AG04449 (cell line): Measurements from ENCODE around the gene FANCD2.

Experiments
- CTCF ChIA-PET: fragments of 350-600 bp; formaldehyde crosslinking; extraction: SDS; loops from one replicate; lab custom pipeline; 2021; ENCODE audit warnings: antibody characterized with exemption; lab: Yijun Ruan, JAX
- POLR2A ChIA-PET: fragments of 400-600, 350-600 bp; formaldehyde crosslinking; extraction: SDS; loops from one replicate; lab custom pipeline; 2020; ENCODE audit warnings: antibody characterized with exemption, inconsistent platforms; lab: Yijun Ruan, JAX
- DNase-seq: peaks from one replicate; pipeline ENCODE4 v3.0.0-alpha.2; 2010; ENCODE audit warnings: low read depth, low spot score
- H3K4me3 ChIP-seq: 2 replicates; pipeline ENCODE4 v1.5.1; 2011; ENCODE audit warnings: low read depth, mild to moderate bottlenecking, control low read depth, low read length
- TF ChIP-seq, protein P1 (sequence below): IDR thresholded peaks from one replicate; pipeline ENCODE4 v1.5.1; 2011; ENCODE audit warnings: mild to moderate bottlenecking, moderate library complexity, low read length, control low read depth, inconsistent platforms; ENCODE audit not compliant: insufficient read depth; ENCODE audit errors: missing control alignments

FANCD2 gene

DNA sequence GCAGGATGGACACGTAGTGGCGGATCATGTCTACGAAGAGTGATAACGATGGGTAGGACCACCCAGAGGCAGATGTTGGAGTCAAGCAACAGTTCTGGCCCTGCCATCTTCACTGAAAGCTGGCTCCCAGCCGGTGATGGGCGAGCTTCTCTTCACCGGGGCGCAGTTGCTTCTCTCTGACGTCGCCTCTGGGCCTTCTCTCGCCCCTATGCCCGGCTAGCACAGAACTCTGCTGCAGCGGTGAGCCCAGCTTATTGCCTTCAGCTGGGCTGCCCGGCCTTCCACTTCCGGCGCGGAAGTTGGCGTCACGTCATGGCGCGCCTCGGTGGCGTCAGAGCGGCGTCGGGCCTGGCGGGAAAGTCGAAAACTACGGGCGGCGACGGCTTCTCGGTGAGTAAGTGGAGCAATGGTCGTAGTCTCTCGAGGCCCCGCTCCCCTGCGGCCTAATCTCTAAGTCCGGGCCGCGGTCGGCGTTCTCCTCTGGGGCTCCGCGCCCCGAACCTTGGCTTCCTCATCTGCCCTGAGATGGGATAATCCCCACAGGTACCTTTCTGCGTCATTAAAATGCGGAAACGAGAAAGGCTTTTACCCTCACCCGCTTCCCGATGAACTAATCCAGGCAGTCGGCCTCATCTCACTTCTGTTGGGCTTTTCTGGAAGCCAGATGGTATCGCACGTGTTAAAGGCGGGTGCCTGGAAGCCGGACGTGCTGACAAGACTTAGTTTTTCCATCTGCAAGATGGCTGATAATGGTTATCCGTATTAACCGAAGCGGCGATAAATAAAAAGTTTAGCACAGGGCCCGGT, at the start of gene FANCD2:
FANCD2 (plus strand) TSS at position 354 of the 807 bp plus-strand sequence. CDS start 2,221 bp downstream, outside the sequence.
- DNase-seq: no peak
- POLR2A ChIA-PET: interaction anchor here (0.7 to 1.1 kb wide), 2 partner anchors 40 to 216 kb away, joined by 4 read pairs; partner anchors contain the start of gene EMC3

DNA sequence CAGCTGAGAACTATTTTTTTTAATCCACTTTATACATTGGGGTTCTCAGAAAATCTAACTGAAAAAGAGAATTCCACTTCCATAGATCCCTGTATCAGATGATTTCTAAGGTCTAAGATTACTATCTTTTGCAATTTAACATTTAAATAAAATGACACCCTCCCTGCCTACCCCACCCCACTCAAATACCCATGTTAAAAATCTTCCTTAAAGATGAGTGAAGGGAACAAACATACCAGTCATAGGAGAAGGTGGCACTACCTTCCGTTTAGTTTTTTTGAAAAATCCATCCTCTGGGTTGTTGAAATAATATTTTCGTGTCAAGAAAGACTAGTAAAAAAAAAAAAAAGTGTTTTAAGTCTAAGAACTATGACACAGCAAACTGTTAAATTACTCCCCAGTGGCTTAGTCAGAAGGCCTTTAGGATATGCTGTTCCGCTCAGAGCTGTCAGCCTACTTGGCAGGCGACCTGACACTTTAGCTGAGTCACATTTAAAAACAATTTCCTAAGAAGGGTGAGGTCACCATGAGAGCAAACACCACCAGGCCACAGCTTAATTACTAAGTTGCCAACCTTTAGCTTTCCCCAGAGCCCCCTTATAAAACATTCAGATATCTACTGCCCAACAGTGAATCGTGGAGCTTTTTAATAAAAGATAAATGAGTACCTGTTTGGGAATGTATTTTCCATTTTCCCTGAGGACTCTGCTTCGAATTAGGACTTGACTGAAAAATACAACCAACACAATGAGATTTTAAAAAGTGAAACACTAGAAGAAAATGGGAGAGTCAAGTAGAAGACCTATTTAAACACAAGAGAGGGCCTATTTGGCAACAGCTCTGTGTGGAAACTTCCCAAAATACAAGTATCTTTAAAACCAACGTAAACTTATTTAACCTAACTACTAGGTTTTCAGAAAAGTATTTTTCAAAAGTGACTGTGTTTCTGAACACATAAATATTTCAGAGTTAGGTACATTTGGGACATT, 49.2 kb upstream of the FANCD2 start:
- H3K4me3 ChIP-seq: no peak overlapping the region
- POLR2A ChIA-PET: interaction anchor here (0.7 to 1.0 kb wide), 3 partner anchors 9 to 44 kb away, joined by 4 to 6 read pairs (median 5); partner anchors contain the start of gene EMC3
- CTCF ChIA-PET: interaction anchor here (0.7 to 1.6 kb wide), 7 partner anchors 9 to 287 kb away, joined by 3 to 6 read pairs (median 5); no protein-coding TSS in a partner anchor
- peak; percentile 97 for DNase-seq
- TF ChIP-seq, protein P1, sequence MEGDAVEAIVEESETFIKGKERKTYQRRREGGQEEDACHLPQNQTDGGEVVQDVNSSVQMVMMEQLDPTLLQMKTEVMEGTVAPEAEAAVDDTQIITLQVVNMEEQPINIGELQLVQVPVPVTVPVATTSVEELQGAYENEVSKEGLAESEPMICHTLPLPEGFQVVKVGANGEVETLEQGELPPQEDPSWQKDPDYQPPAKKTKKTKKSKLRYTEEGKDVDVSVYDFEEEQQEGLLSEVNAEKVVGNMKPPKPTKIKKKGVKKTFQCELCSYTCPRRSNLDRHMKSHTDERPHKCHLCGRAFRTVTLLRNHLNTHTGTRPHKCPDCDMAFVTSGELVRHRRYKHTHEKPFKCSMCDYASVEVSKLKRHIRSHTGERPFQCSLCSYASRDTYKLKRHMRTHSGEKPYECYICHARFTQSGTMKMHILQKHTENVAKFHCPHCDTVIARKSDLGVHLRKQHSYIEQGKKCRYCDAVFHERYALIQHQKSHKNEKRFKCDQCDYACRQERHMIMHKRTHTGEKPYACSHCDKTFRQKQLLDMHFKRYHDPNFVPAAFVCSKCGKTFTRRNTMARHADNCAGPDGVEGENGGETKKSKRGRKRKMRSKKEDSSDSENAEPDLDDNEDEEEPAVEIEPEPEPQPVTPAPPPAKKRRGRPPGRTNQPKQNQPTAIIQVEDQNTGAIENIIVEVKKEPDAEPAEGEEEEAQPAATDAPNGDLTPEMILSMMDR: no peak

More for the DNA sequence above, at the start of gene FANCD2:
- CTCF ChIA-PET: interaction anchor here (0.8 to 1.4 kb wide), 4 partner anchors 9 to 136 kb away, joined by 3 to 4 read pairs (median 3); partner anchors contain the start of gene JAGN1
- H3K4me3 ChIP-seq: peak within 1 kb of the TSS; percentile 97
- TF ChIP-seq, protein P1: no peak

DNA sequence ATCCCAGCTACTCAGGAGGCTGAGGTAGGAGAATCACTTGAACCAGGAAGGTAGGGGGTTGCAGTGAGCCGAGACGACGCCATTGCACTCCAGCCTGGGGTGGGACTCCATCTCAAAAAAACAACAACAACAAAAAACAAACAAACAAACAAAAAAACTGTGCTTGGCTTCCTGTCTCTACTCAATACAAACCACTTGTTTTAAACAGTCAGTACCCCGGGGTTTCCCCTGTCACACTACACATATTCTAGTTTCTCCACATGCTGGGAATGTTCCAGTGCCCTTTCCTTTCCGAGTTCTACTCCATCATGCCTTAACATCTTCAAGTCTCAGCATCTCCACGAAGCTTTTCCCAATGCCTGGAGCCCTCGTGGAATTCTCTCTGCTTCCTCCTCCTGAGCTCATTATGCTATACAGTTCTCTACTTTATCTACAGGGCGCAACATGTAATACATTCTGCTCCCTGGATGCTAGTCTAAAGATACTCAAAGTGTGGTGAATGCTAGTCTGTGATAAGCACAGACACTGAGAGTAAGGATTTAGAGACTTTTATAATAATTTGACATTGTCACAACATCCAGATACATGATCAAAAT, 47.4 kb upstream of the FANCD2 start:
- no peak for DNase-seq
- H3K4me3 ChIP-seq: no peak overlapping the region
- TF ChIP-seq, protein P1: no peak
- POLR2A ChIA-PET: no interaction called here
- CTCF ChIA-PET: interaction anchor here (1.0 kb wide), 1 partner anchor 32 kb away, joined by 6 read pairs; no protein-coding TSS in a partner anchor

DNA sequence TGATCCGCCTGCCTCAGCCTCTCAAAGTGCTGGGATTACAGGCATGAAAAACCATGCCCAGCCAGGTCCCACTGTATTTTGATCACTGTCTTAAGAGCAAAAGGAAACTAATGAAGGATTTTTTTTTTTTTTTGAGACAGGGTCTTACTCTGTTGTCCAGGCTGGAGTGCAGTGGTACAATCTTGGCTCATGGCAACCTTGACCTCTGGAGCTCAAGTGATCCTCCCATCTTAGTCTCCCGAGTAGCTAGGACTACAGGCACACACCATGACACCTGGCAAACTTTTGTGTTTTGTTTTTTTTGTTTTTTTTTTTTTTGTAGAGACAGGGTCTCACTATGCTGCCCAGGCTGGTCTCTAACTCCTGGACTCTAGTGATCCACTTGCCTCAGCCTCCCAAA, 46.0 kb upstream of the FANCD2 start:
- no peak for DNase-seq
- no peak overlapping the region for H3K4me3 ChIP-seq
- TF ChIP-seq, protein P1: no peak
- ChIA-PET POLR2A (no interaction called here), CTCF (interaction anchor here (1.4 kb wide), 1 partner anchor 213 kb away, joined by 4 read pairs; no protein-coding TSS in a partner anchor)

DNA sequence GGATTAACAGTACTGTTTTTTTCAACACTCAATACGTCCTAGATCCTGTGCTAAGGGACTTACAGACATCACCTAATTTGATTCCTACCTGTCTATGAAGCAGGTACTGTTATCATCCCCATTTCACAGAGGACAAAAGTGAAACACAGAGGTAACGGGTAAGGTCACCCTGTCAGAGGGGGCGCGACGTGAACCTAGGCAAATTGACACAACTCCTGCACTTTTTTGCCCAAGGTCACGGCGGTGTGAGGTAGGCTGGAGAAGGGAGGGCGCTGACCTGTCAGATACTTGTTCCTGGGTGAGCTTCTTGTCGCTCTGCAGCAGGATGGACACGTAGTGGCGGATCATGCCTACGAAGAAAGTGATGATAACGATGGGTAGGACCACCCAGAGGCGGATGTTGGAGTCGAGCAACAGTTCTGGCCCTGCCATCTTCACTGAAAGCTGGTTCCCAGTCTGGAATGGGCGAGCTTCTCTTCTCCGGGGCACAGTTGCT, 40.0 kb upstream of the FANCD2 start:
- POLR2A ChIA-PET: interaction anchor here (1.2 kb wide), 2 partner anchors 9 to 40 kb away, joined by 4 to 5 read pairs; partner anchors contain the start of gene FANCD2

More for the DNA sequence above, 40.0 kb upstream of the FANCD2 start:
- peak overlapping the region; percentile 99 for H3K4me3 ChIP-seq
- DNase-seq: no peak
- CTCF ChIA-PET: interaction anchor here (0.7 to 1.7 kb wide), 3 partner anchors 9 to 40 kb away, joined by 3 to 4 read pairs (median 4); no protein-coding TSS in a partner anchor
- TF ChIP-seq, protein P1: no peak
